Esophagus mucosa (tissue), 1 donor: Measurements from ENCODE around the gene ACADVL. TPM values are rescaled to one million over a fixed set of nuclear protein-coding genes. Genes with fewer than 3 reads are reported as not detected.

Experiments
- ATAC-seq: fragments of 200-7000 bp; cut with Tn5 transposase; one replicate; pipeline ENCODE4 v1.9.1; 2020
- total RNA-seq: library from RNA; stranded (reverse); gene quantifications from one replicate; pipeline ENCODE4 v1.2.4, GENCODE V29; 2023
- donor health status: DM: yes; HTN: yes; CAD: no.

The ACADVL gene
- total RNA-seq, 1 donor from 2014 or later, result 311 TPM

- ATAC-seq, result no peak
Measured at GRCh38 chr17:7217113-7217987, 2.4 kb upstream of the ACADVL start.

- ATAC-seq, result no peak
Measured at GRCh38 chr17:7218166-7218565, 1.6 kb upstream of the ACADVL start.

- ATAC-seq, result no peak
Measured at GRCh38 chr17:7218758-7219157, 980 bp upstream of the ACADVL start.

GRCh38 chr17:7219229-7219811 lies 418 bp upstream of the ACADVL start:
- ATAC-seq, result no peak

- ATAC-seq, result peak; percentile 72
Measured at GRCh38 chr17:7220593-7221277, 997 bp downstream of the ACADVL start.

GRCh38 chr17:7221278-7222092 lies 1.7 kb downstream of the ACADVL start:
- peak; percentile 24 for ATAC-seq

GRCh38 chr17:7222093-7222971 lies 2.6 kb downstream of the ACADVL start:
- ATAC-seq, result no peak

GRCh38 chr17:7222972-7223292 lies 3.2 kb downstream of the ACADVL start:
- no peak for ATAC-seq

- ATAC-seq, result no peak
Measured at GRCh38 chr17:7223375-7223774, 3.6 kb downstream of the ACADVL start.

GRCh38 chr17:7224110-7224509 lies 4.4 kb downstream of the ACADVL start:
- ATAC-seq, result no peak

- no peak for ATAC-seq
Measured at GRCh38 chr17:7224661-7225111, 4.9 kb downstream of the ACADVL start.

GRCh38 chr17:7225711-7226331 lies 6.1 kb downstream of the ACADVL start:
- no peak for ATAC-seq

- ATAC-seq, result no peak
Measured at GRCh38 chr17:7226721-7227710, 7.3 kb downstream of the ACADVL start.

GRCh38 chr17:7228920-7229319 lies 9.2 kb downstream of the ACADVL start:
- peak; percentile 1 for ATAC-seq

- no peak for ATAC-seq
Measured at GRCh38 chr17:7229504-7229903, 9.8 kb downstream of the ACADVL start.

- no peak for ATAC-seq
Measured at GRCh38 chr17:7232114-7232513, 12.4 kb downstream of the ACADVL start.

GRCh38 chr17:7233701-7234082 lies 14.0 kb downstream of the ACADVL start:
- ATAC-seq, result peak; percentile 0

GRCh38 chr17:7234083-7234951 lies 14.6 kb downstream of the ACADVL start, which contains the start of gene DVL2:
DVL2 (minus strand) TSS chr17:7234517; CDS start chr17:7234262, 255 bp downstream.
- ATAC-seq, result peak; percentile 58
